WERI-Rb-1 (cell line): ENCODE data around the gene PPP4R1.
"Not testable (repeated sequence)": the region's sequence is repeated elsewhere in the genome, so short reads cannot be mapped to it uniquely, and the experiment has no call there.

Experiments
- DNase-seq: peaks from one replicate; pipeline ENCODE4 v3.0.0-alpha.2; 2020
- H3K27ac ChIP-seq: fragments of 250-450 bp; sonication (Bioruptor Pico); 2 replicates; pipeline ENCODE4 v1.5.1; 2020; ENCODE audit warnings: mild to moderate bottlenecking, moderate library complexity
- H3K27me3 ChIP-seq: fragments of 250-450 bp; sonication (Bioruptor Pico); 2 replicates; pipeline ENCODE4 v1.5.1; 2021; ENCODE audit warnings: mild to moderate bottlenecking, low read depth, moderate library complexity; ENCODE audit not compliant: insufficient read depth, severe bottlenecking
- H3K36me3 ChIP-seq: fragments of 250-450 bp; sonication (Bioruptor Pico); 2 replicates; pipeline ENCODE4 v1.5.1; 2020; ENCODE audit warnings: mild to moderate bottlenecking, moderate library complexity
- H3K4me3 ChIP-seq: 2 replicates; pipeline ENCODE4 v1.5.1; 2011; ENCODE audit warnings: low read depth, mild to moderate bottlenecking, control low read depth, low read length
- H3K9me3 ChIP-seq: fragments of 250-450 bp; sonication (Bioruptor Pico); 2 replicates; pipeline ENCODE4 v1.5.1; 2021; ENCODE audit warnings: mild to moderate bottlenecking, moderate library complexity; ENCODE audit not compliant: severe bottlenecking
- TF ChIP-seq, protein P1 (sequence below): IDR thresholded peaks from 2 replicates; pipeline ENCODE4 v1.5.1; 2011; ENCODE audit warnings: low read depth, mild to moderate bottlenecking, control low read depth, inconsistent platforms, low read length

The PPP4R1 gene

DNA sequence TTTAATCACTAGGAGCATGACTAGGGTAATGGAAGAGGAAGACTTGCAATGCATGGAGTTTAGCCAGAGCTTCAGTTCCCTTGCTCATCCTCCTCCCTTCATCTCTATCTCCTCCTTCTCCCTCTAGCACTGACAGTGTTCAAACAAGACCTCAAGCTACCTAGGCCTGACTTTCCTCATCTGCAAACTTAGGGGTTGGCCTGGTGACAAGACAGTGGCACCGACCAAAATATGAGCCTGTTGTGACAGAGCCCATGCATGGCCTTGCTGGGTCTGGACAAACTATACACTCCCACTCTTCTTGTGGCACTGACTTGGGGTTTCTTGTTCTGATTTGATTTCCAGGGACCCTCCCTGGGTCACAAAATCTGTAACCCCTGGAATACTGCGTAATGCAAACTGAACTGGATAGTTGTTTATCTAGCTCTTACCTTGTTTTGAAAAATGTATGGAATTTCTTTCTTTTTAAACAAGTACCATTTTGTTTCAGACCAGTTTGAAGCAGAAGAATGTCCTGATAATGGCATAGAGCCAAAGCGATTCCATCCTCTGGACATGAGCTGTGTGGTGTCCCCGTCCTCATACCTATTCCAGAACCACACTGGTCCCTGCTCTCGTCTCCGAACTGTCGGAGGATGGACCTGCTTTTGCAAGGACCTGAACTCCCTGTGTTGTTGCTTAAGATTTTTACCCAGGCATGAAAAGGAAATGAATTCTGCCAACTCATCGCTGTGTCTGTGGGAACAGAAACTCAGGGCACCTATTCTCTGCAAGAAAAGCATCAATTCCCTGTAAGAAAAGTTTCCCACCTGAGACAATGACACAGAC, 33.4 kb upstream of the PPP4R1 start:
- no peak for DNase-seq
- Histone ChIP-seq H3K27me3 (no peaks in the 10 kb centered on the region), H3K9me3 (no peaks in the 10 kb centered on the region), H3K4me3 (no peak overlapping the region), H3K27ac (no peak overlapping the region), H3K36me3 (no peaks in the 10 kb centered on the region)
- TF ChIP-seq, protein P1, sequence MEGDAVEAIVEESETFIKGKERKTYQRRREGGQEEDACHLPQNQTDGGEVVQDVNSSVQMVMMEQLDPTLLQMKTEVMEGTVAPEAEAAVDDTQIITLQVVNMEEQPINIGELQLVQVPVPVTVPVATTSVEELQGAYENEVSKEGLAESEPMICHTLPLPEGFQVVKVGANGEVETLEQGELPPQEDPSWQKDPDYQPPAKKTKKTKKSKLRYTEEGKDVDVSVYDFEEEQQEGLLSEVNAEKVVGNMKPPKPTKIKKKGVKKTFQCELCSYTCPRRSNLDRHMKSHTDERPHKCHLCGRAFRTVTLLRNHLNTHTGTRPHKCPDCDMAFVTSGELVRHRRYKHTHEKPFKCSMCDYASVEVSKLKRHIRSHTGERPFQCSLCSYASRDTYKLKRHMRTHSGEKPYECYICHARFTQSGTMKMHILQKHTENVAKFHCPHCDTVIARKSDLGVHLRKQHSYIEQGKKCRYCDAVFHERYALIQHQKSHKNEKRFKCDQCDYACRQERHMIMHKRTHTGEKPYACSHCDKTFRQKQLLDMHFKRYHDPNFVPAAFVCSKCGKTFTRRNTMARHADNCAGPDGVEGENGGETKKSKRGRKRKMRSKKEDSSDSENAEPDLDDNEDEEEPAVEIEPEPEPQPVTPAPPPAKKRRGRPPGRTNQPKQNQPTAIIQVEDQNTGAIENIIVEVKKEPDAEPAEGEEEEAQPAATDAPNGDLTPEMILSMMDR = no peak

DNA sequence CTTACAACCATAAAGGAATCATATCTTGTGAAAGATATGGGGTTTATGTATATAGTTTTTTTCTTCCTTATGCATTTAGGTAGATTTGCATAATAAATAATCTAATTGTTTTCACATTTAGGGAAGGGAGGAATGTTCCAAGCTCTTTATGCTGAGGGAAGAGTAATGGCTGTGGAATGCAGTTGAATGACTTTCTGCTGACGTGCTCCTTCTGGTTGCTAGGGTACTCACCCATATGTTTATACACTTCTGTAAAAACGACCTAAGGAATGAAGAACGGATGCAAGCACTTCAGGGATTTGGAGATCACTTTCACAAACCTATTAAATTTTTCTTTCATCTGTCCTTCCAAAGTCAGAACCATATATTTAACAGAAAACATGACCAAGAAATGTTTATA, 29.2 kb upstream of the PPP4R1 start:
- no peaks in the 10 kb centered on the region for H3K9me3 ChIP-seq
- no peaks in the 10 kb centered on the region for H3K27me3 ChIP-seq
- H3K27ac ChIP-seq = no peak overlapping the region
- H3K4me3 ChIP-seq = no peak overlapping the region
- no peaks in the 10 kb centered on the region for H3K36me3 ChIP-seq
- no peak for DNase-seq
- TF ChIP-seq, protein P1 = no peak

DNA sequence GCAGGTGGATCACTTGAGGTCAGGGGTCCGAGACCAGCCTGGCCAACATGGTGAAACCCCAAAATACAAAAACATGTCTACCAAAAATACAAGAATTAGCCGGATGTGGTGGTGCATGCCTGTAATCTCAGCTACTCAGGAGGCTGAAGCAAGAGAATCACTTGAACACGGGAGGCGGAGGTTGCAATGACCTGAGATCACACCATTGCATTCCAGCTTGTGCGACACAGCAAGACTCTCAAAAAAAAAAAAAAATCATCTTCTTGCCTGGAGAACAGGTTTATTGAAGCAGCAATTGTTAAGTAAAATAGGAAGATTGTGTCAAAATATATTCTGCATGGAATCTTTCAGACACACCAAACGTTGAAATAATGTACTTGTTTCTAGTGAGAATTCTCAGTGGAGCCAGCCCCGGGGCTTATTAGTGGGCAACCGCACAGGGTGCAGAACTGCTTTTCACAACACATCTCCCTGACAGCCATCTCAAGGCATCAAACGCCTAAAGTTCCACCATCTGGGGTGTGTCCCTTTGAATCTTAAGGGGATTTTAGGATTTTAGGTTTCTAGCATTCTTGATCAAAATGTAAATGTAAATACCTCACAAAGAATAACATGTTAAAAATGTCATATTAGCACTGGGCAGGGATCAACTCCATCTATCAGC, 28.6 kb upstream of the PPP4R1 start:
- no peak for DNase-seq
- Histone ChIP-seq H3K27ac (no peak overlapping the region), H3K4me3 (no peak overlapping the region), H3K36me3 (no peaks in the 10 kb centered on the region), H3K9me3 (no peaks in the 10 kb centered on the region), H3K27me3 (no peaks in the 10 kb centered on the region)
- TF ChIP-seq, protein P1 = no peak

DNA sequence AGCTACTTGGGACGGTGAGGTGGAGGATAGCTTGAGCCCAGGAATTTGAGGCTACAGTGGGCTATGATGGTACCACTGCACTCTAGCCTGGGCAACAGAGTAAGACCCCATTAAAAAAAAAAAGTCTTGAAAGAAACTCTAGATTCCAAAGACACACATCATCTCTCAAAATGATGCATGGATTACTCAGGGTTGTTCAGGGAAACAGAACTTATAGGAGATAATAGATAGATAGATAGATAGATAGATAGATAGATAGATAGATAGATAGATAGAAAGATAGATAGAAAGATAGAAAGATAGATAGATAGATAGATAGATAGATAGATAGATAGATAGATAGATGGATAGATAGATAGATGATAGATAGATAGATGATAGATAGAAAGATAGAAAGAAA, 26.7 kb upstream of the PPP4R1 start:
- H3K27me3 ChIP-seq, H3K27ac ChIP-seq, DNase-seq, H3K36me3 ChIP-seq, H3K9me3 ChIP-seq, H3K4me3 ChIP-seq: not testable (repeated sequence)

DNA sequence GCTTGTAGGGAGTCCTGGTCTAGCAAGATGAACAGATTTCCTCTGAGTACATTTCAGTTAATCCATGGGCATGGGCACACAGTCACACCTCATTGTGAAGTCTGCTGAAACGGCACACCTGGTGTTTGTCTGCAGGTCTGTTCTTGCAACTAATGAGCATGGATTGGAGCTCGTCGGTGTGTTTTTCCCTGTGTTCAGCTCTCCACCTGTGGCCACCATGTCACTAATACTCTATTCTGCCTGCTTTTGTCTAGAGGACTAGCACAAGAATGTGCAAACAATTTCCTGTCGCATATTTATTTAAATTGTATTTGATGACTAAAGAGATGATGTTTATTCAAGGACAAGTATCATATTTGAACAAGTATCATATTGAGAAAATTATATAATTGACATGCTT, 24.5 kb upstream of the PPP4R1 start:
- no peak overlapping the region for H3K4me3 ChIP-seq
- H3K27ac ChIP-seq = no peak overlapping the region
- H3K9me3 ChIP-seq = no peaks in the 10 kb centered on the region
- TF ChIP-seq, protein P1 = no peak
- no peaks in the 10 kb centered on the region for H3K27me3 ChIP-seq
- no peaks in the 10 kb centered on the region for H3K36me3 ChIP-seq
- DNase-seq = no peak

DNA sequence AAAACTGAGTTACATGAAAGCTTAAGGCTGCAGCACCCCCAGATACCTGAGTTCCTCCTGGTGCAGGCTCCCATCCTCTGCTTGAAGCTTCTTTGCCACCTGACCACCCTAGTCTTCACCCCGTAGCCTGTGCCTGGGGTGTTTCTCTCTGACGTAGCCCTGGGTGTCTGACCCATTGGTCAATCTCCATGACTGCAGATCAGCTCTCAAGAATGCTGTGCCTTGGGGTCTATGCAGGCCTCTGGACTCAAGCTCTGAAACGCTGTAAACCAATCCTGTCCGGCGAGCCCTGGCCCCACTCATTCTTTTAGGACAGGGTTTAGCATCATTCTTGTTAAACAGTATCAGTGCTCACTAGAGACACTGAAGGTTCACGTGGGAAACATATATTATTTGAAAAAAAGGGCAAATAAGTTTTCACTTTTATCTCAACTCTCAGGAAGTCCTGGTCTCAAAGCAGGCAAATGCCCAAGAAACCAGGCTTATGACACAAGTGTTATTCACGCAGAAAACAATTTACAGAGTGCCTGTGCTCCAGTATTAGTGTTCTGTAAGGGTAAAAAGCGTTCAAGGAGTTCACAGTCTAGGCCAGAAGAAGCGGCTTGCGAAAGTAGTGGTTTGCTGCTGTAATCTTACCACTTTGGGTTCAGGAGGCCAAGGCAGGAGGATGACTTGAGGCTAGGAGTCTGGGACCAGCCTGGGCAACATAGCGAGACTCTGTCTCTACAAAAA, 22.8 kb upstream of the PPP4R1 start:
- no peak overlapping the region for H3K27ac ChIP-seq
- H3K4me3 ChIP-seq = no peak overlapping the region
- no peaks in the 10 kb centered on the region for H3K36me3 ChIP-seq
- TF ChIP-seq, protein P1 = no peak
- H3K9me3 ChIP-seq = no peaks in the 10 kb centered on the region
- H3K27me3 ChIP-seq = no peaks in the 10 kb centered on the region
- DNase-seq = no peak
